GM12872 (cell line): Measurements from ENCODE around the gene SPEM3.

ENCODE experiments used
- CTCF ChIP-seq: IDR thresholded peaks from 3 replicates; pipeline ENCODE4 v1.5.1; 2011; ENCODE audit warnings: low read depth, mild to moderate bottlenecking, low read length, moderate library complexity; ENCODE audit not compliant: insufficient read depth

Gene SPEM3

GRCh38 chr17:7394452-7395191, 34.0 kb upstream of the SPEM3 start, which contains the start of gene PLSCR3:
TSS of gene PLSCR3 (minus strand) at chr17:7394525. CDS start at chr17:7394110, 415 bp downstream.
- TF ChIP-seq CTCF = peak; percentile 68

- 0 out of 3 replicates have a peak, but pooled peaks have one; percentile 5 for TF ChIP-seq CTCF
Observed at GRCh38 chr17:7396147-7396546, 32.5 kb upstream of the SPEM3 start.

GRCh38 chr17:7398612-7399011, 30.0 kb upstream of the SPEM3 start:
- TF ChIP-seq CTCF = no peak

GRCh38 chr17:7403043-7403726, 25.5 kb upstream of the SPEM3 start:
- no peak for TF ChIP-seq CTCF

- no peak for TF ChIP-seq CTCF
Observed at GRCh38 chr17:7403727-7403976, 25.0 kb upstream of the SPEM3 start.

- TF ChIP-seq CTCF = no peak
Observed at GRCh38 chr17:7403977-7404736, 24.5 kb upstream of the SPEM3 start, which contains the start of gene TMEM256. TSS of gene TMEM256 (minus strand) at chr17:7404097. CDS start at chr17:7404084, 13 bp downstream.

GRCh38 chr17:7404737-7405349, 23.8 kb upstream of the SPEM3 start:
- TF ChIP-seq CTCF = no peak
